Left renal cortex interstitium (tissue), 4 donors: ENCODE data around the gene ZDHHC14. TPM values are rescaled to one million over a fixed set of nuclear protein-coding genes. Genes with fewer than 3 reads are reported as not detected.
"Not testable (repeated sequence)": the region's sequence is repeated elsewhere in the genome, so short reads cannot be mapped to it uniquely, and the experiment has no call there.

ENCODE experiments used
- DNase-seq, 4 donors: peaks; one replicate each; pipeline ENCODE4 v3.0.0-alpha.2; 2013; ENCODE audit warnings: low read depth in 4 of 4, low spot score in 2 of 4, missing footprints in 1 of 4
- polyA plus RNA-seq, 4 donors: library from polyadenylated mRNA; unstranded; fragments of 120-200 nt; gene quantifications; one replicate each; pipeline ENCODE4 v1.2.1, GENCODE V29; 2013; ENCODE audit not compliant: insufficient read length in 4 of 4

The ZDHHC14 gene
- polyA plus RNA-seq, 4 donors = 18.8 to 21.6 (median 19.9) TPM

DNA sequence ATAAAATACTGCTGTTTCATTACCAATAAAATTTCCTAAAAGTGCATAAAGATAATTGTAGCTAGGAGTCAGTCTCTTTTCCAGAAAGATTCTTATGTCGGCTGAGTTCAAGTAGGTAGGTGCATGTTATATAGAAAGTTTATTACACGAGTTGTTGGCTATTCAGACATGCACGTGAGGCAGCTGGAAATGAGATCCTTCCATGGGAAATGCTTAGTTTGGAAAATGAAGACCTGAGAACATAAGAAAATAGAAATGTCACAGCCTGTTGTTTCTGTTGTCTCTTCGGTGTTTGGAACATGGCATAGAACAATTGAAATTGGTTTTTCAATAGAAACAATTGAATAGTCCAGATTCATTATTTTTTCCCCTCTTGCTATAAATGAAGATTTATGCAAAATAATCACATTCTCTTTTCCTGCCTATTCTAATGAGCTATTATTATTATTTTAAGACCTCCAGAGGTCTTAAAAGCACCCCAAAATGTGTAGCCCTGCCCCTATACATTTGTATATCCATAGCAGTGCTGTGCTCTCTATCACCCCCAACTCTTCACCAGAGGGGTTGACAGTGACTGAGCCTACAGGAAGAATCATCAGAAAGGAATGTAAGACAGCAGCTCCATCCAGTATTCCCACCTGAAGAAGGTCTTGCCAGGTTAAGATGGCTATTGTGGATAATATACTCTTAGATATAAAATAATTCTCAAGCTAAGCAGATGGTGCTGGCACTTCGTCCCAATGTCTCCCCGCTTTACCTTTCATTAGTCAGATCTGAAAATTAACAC lies 82.2 kb downstream of the ZDHHC14 start:
- DNase-seq = no peak

DNA sequence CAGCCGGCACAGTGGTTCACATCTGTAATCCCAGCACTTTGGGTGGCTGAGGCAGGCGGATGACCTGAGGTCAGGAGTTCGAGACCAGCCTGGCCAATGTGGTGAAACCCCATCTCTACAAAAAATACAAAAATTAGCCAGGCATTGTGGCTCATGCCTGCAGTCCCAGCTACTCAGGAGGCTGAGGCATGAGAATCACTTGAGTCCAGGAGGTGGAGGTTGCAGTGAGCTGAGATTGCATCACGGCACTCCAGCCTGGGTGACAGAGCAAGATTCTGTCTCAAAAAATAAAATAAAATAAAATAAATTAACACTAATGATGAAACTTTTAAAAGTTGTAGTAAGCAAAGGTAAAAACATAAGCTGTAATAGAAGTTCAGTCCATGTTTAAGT lies 82.7 kb downstream of the ZDHHC14 start:
- not testable (repeated sequence) for DNase-seq

DNA sequence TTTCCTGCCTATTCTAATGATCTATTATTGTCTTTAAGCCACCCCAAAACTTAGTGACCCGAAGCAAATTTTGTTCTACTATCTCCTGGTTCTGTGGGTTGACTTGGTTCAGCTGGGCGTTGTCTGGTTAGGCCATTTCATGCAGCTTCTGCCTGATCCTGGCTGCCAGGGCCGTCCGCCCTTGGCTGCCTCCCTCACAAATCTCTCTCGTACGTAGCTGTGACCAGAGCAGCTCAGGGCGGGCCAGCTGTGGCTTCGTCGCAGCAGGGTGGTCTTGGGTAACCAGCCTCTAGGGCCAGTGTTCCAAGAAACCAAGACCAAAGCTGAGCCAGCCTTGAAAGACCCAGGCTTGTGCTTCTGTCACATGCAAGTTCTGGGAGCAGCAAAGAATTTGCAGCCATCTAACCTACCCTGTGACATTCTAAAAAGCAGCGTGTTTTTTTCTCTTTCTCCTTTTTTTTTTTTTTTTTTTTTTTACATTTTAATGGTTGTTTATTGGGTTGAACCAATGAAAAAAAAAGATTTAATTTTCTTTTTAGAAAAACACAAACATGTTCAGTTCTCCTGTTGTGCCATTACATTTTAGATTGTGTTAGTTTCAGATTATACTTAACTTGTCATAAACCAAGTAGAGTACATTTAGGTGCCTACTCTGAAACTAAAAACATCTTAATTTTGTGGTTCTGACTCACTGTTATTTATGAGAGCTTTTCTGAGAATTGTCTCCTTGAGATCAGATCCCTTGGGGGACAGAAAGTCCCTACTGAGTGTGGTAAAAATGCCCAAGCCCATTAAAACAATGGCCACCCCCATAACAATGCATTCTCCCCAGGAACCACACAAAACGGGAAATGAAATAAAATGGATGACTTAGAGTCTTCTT lies 83.9 kb downstream of the ZDHHC14 start:
- DNase-seq = no peak

DNA sequence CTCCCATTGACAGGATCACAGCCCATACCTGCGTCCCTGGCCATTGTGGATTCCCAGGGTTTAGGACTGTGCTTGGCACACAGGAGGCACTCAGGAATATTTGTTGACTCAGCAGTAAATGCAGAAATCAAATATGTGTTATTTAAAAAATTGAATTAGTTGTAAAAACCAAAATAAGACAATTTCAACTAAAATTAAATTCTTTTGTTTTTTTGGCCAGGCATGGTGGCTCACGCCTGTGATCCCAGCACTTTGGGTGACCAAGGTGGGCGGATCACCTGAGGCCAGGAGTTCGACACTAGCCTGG lies 85.3 kb downstream of the ZDHHC14 start:
- no peak for DNase-seq

DNA sequence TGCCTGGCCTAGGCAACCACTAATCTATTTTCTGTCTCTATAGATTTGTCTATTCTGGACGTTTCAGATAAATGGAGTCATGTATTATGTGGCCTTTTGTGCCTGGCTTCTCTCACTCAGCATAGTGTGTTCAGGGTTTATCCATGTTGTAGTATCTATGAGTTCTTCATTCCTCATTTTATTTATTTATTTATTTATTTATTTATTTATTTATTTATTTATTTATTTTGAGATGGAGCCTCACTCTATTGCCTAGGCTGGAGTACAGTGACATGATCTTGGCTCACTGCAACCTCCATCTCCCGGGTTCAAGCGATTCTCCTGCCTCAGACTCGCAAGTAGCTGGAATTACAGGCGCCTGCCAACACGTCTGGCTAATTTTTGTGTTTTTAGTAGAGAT lies 86.3 kb downstream of the ZDHHC14 start:
- DNase-seq = not testable (repeated sequence)

DNA sequence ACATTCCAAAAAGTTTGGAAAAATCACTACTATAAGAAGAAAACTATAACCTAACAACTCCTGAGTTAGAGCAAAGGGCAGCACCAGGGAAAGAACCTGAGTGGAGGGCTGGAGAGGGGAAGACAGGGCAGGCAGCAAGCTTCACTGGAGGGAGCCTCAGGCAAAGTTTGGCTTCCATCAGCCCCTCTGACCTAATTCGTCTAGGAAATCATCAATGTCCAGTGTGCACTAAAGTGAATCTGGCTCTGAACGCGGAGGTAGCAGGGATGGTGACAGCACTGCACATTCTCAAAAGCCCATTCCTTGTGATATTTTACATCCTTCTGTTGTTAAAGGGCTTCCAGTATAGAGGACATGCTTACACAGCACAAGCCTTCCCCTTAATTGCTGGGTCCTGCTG lies 87.1 kb downstream of the ZDHHC14 start:
- no peak for DNase-seq

DNA sequence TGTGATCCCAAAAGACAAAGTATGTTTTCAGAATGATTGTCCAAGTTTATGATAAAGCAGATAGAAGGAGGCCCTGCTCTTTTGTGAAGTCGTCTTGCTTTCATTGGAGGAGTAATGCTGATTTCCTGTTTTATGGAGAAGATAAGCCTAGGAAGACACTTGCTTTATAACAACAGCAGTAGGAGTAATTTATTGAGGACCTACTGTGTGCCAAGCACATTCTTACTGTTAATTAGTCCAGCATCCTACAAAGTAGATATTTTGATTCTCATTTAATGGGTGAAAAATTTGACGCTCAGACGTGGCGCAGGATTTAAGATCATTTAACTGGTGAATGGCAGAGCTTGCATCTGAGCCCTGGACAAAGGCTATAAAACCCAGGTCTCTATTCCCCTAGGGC lies 87.6 kb downstream of the ZDHHC14 start:
- no peak for DNase-seq

DNA sequence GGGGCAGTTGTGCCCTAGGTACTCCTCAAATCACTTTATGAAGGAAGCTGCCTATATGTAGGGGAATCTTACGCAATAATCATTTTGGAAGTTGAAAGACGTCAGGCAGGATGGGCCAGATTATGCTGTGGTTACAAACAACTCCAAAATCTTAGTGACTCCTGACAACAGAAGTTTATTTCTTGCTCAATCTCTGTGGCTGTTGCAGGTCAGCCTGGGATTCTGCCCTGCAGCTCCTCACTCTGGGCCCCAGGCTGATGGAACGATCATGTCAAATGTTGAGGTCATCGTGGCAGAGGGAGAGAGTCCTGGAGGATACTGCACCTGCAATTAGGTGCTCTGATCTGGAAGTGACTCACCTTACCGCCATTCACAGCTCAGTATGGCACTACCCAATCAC lies 88.4 kb downstream of the ZDHHC14 start:
- DNase-seq = no peak

DNA sequence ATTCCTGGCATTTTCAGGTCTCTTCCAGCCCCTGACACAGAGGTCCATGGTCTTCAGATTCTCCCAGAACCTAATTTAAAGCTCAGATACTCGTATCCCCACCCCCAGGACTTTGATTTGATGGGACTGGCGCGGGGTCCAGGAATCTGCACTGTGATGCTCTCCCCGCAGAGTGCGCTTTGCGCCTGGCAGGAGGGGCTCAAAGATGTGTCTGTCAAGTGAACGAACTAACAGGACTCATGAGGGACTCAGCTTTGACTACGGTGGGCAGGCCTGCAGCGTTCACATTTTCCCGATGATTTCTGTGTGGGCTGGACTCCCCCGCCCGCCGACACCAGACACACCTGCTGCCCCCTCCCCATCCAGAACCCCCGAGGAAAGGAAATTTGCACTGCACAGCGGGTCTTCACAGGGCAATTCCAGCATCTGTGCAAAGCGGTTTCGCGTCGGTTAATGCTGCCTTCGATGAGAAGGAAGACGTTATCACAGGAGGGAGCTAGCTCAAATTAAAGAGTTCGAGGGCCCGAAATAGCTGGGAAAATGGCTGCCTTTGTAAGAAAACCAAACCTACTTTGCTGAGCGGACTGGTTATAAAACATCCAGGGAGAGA lies 90.2 kb downstream of the ZDHHC14 start:
- DNase-seq = no peak

DNA sequence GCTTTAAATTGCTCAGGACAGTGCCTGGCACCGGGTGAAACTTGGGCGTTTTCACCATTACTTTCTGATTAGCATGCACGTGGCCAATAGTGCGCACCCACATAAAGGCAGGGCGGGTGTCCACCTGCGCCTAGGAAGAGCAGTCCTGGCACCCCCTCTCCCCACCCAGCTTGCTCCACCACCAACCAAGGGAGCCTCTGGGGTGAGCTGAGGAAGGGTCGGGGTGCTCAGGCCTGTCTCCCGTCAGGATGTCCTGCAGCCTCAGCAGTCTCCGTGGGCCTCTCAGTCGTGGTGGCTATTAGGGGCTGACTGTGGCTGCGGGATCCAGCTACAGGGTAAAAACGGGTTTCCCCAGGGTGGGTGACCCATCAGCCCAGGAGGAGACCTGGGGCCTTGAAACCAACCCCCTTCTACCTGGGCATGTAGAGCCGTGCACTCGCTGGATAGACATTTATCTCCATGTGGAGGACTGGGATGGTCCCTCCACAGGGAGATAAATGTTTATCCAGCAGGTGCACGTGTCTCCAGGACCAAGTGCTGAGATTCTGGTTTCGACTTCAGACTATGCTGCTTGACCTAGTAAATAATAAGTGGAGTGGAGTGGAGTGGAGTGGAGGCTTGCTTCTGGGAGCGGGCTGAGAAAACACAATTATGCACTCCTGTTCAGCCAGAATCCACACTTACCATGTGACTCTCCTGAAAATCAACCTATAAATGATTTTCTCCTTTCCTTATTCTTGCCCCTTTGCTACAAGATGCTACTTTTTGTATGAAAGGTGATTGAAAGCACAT lies 91.1 kb downstream of the ZDHHC14 start:
- DNase-seq = no peak

DNA sequence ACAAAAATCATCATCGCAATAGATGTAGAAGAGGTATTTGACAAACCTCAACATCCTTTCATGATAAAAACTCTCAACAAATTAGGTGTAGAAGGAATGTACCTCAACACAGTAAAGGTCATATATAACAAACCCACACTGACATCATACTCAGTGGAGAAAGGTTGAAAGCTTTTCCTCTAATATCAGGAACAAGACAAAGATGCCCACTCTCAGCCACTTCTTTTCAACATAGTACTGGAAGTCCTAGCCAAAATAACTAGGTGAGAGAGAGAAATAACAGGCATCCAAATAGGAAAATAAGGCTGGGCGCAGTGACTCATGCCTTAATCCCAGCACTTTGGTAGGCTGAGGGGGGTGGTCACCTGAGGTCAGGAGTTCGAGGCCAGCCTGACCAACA lies 95.8 kb downstream of the ZDHHC14 start:
- DNase-seq = no peak

DNA sequence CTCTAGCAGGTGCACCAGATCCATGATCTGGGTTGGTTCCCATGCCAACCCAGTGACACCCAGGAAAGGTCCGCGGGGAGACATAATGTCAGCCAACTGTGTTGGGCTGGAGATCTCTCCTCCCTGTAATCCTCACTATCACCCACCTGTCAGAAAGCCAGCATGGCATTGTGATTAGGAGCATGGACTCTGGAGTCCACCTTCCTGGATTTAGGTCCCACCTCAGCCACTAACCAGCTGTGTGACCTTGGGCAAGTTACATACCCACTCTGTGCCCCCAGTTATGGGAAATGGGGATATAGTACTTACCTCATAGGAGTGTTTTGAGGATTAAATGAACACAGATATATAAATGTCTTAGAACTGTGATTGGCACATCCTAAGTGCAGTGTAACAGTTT lies 97.9 kb downstream of the ZDHHC14 start:
- no peak for DNase-seq

DNA sequence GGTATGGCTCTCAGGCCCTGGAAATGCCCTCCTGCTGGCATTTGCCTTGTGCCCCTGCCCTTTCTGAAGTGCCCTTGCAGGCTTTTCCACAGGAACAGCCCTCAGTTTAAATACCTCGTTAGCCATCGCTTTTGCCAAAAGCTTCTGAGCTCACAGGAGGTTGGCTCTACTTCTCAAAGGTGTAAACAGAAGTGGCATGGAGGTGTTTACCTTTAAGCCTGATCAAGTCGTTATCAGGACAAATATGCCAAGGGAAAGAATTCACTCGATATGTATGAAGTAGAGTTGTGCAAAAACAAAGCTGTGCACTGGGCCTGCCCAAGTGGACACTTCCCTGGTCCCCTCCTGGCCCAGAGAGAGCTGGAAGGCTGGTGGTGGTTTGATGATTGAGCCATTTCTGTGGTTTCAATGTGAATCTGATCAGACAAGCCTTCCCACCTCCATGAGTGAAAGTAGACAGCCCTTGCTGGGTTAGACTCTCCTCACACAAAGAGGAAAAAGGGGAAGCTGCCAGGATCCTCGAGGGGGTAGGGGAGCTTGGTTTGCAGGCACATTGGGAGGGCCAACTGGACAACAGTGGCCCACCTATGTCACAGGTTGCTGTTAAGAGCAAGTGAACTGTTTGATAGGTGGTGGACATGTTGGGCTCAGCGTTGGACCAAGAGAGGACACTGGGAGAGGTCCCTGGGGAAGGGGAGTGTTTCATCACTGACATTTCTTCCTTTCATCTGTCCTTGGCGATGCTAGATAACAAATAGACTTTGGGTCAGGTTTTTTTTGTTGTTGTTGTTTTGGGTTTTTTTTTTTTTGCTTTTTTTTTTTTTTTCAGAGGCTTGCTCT lies 98.7 kb downstream of the ZDHHC14 start:
- no peak for DNase-seq

DNA sequence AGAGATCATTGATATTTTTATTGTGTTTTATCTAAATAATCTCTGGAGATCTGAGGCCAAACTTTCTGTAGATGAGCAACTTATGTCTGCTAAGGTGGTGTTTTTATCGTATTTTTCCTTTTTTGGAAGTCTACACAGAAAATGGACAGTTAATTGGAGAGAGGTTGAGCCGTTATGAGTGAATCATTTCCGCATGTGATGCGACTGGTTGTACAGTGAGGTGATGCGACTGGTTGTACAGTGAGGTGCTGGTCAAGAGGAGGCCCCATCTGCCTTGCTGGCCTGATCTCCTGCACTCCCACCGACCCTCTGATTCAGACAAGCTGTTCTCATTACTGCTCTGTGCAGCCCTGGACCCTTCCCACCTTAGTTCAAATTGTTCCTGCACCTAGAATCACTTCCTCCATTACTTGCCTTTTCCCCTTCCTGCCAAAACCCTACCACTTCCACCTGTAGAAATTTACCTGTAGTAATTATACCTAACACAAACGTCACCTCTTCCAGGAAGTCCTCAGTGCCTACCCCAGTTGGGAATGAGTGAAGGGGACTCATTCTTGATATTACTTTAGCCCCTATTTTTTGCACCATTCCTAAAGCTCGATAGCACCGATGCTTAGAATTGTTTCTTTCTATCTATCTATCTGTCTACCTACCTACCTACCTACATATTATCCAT lies 100.3 kb downstream of the ZDHHC14 start:
- DNase-seq = no peak

DNA sequence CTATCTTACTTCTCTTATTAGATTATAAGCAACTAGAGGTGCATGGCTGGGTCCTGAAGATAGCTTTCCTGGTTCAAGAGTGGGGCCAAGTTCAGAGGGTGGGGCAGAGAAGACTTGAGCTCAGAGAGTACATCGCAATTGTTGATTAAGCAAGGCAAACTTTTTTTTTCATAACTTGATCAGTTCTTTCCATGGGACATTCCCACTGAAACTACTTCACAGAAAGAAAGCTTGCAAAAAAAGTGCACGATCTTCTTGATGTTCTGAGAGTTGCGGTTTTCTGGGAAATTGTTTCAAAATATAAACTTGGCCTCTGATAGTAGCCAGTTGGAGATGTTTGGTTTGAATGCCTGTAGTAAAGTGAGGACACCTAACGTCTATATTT lies 100.9 kb downstream of the ZDHHC14 start:
- DNase-seq = no peak

DNA sequence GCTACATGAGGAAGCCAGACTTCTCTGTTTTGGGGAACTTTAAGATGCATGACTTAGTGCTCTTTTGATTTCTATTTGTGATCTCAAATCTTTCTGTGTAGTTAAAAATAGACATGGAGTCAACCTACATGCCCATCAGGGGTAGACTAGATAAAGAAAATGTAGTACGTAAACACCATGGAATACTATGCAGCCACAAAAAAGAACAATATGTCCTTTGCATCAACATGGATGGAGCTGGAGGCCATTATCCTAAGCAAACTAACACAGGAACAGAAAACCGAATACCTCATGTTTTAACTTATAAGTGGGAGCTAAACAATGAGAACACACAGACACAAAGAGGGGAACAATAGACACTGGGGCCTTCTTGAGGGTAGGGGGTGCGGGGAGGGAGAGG lies 102.8 kb downstream of the ZDHHC14 start:
- DNase-seq = no peak

DNA sequence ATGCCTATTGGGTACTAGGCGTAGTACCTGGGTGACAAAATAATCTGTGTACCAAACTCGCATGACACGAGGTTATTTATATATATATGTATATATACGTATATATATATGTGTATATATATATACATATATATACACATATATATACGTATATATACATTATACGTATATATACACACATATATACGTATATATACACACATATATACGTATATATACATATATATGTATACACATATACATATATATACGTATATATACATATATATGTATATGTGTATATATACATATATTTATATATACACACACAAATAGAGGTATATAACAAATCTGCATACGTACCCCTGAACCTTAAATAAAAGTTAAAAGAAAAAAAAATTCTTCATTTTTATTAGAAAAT lies 103.2 kb downstream of the ZDHHC14 start:
- no peak for DNase-seq

DNA sequence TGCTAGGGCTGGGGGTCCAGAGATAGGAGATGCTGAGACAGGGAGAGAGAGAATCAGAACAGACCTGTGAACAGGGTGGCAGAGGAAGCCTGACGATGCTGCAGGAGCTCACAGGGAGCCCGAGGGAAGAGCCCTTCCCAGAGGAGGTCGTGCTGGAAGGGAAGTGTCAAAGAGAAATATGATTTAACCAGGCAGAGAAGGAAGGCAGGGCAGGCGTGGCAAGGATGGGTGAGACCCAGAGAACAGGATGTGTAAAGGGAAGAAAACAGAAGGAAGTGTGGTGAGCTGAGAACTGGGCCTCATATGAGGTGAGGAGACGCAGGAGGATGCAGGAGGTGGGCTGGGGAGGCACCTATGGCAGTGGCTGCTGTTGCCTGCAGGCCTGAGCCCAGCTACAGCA lies 105.6 kb downstream of the ZDHHC14 start:
- no peak for DNase-seq

DNA sequence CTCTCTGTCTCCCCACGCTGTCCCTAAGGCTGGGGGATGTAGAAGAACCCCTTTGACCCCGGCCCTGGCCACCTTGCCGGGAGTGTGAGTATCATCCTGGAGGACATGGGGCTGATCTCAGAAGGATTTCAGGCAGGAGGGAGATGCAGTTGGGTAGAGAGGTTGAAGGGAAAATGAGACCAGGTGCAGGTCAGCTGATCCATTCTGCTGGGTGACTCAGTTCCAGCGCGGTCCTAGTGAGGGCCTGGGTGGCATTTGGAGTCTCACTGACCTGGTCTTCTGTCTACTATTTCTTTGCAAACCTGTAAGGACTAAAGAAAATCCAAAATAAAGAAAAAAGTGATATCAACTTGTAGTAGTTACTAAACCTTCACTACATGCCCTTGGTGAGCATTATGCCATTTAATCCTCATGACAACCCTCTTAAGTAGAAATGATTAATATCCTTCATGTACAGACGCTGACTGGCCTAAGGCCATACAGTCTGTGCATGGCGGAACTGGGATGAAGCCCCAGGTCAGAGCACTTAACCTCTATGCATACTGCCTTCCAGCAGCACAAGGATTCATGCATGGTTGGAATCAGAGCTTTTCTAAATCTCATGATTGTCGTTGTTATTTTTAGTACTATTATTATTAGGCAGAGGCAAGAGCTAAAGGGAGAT lies 106.3 kb downstream of the ZDHHC14 start:
- DNase-seq = no peak
